ENCODE results near the gene SYTL3. TPM values are rescaled to one million over a fixed set of nuclear protein-coding genes. Genes with fewer than 3 reads are reported as not detected.

SYTL3 gene
- total RNA-seq, 1 experiment from 2014 or later, result 0.09 TPM

DNA sequence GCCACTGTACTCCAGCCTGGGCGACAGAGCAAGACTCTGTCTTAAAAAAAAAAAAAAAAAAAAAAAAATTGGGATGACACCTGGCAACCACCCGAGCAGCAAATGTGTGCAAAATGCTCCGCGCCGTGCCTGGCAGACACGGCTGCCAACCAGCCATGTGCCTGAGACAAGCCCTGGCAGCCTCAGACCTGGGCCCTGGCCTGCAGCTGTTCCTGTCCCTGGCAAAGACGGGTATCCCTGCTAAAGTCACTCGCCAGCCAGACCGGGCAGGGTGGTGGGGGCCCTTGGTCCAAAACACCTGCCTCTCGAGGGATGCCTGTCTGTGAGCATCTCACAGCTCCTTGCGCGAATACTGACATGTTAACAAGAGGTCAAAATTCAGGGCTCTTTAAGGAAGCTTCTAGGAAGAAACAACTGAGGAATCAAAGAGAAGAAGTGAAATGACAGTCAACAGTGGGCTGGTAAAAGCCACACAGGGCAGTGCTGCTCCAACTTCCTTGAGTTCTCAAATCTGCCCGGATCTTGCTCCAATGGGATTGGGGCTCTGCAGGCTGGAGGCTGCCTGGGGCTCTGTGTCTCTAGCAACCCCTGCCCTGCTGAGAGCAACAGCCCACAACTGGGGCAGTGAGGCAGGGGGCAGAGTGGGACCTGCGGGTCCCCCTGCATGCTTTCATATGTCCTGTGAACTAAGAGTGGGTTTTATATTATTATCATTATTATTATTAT lies 53.4 kb downstream of the SYTL3 start:
- H3K27ac Mint-ChIP-seq, result no peak overlapping the region
- H3K36me3 Mint-ChIP-seq (ENCODE audit: insufficient read depth in 1 of 3, low read depth in 3 of 3), result no peaks in the 10 kb centered on the region; a peak in 1 of 7 replicates
- Histone ChIP-seq H3T11ph (ENCODE audit: low read length) (no peak overlapping the region), H3K9ac (ENCODE audit: extremely low read depth, insufficient read length, low read length) (no peak overlapping the region), H2BK5ac (ENCODE audit: insufficient read length, low read length) (no peak overlapping the region), H4K91ac (ENCODE audit: insufficient read length, low read depth, low read length) (no peak overlapping the region), H2AK5ac (ENCODE audit: insufficient read length, low read length) (no peak overlapping the region), H3K4me2 (ENCODE audit: insufficient read depth, insufficient read length, low read length) (no peak overlapping the region), H3K23ac (ENCODE audit: insufficient read length, low read depth, low read length) (no peak overlapping the region), H3K23me2 (ENCODE audit: insufficient read length, low read depth, low read length, poor library complexity, severe bottlenecking) (peaks cover 2% of the 10 kb centered on the region), H4K8ac (replicated peaks; ENCODE audit: insufficient read length, low read depth, low read length) (no peak overlapping the region), H3K27me3 (ENCODE audit: insufficient read depth, low read length) (no peaks in the 10 kb centered on the region), H4K20me1 (ENCODE audit: control insufficient read depth, insufficient read depth, insufficient read length) (peaks cover 5% of the 10 kb centered on the region), H2BK15ac (ENCODE audit: low read depth, low read length) (no peak overlapping the region), H2BK120ac (ENCODE audit: low read depth, low read length, poor library complexity, severe bottlenecking) (no peak overlapping the region), H3K27ac (ENCODE audit: insufficient read length, low read depth, low read length) (no peak overlapping the region), H4K5ac (ENCODE audit: insufficient read length, low read depth, low read length) (no peak overlapping the region), H3K79me2 (ENCODE audit: insufficient read depth, low read length) (no peaks in the 10 kb centered on the region), H2BK20ac (ENCODE audit: low read depth, low read length, poor library complexity, severe bottlenecking) (no peak overlapping the region), H3K56ac (ENCODE audit: insufficient read length, low read depth, low read length) (no peak overlapping the region), H3K14ac (ENCODE audit: insufficient read depth, low read length) (no peak overlapping the region), H2AFZ (ENCODE audit: low read length) (no peak overlapping the region), H3K18ac (ENCODE audit: insufficient read length, low read depth, low read length) (no peak overlapping the region), H3K4me1 (ENCODE audit: insufficient read depth, low read length) (no peaks in the 10 kb centered on the region), H2BK12ac (ENCODE audit: insufficient read length, low read depth, low read length) (no peak overlapping the region), H3K9me3 (ENCODE audit: control insufficient read depth, low read depth, low read length) (no peaks in the 10 kb centered on the region), H3K79me1 (ENCODE audit: insufficient read depth, low read depth, low read length, poor library complexity, severe bottlenecking) (no peaks in the 10 kb centered on the region), H3K4ac (ENCODE audit: low read depth, low read length) (no peak overlapping the region)
- no peak overlapping the region for H3K4me3 Mint-ChIP-seq
- TF ChIP-seq, protein P1, sequence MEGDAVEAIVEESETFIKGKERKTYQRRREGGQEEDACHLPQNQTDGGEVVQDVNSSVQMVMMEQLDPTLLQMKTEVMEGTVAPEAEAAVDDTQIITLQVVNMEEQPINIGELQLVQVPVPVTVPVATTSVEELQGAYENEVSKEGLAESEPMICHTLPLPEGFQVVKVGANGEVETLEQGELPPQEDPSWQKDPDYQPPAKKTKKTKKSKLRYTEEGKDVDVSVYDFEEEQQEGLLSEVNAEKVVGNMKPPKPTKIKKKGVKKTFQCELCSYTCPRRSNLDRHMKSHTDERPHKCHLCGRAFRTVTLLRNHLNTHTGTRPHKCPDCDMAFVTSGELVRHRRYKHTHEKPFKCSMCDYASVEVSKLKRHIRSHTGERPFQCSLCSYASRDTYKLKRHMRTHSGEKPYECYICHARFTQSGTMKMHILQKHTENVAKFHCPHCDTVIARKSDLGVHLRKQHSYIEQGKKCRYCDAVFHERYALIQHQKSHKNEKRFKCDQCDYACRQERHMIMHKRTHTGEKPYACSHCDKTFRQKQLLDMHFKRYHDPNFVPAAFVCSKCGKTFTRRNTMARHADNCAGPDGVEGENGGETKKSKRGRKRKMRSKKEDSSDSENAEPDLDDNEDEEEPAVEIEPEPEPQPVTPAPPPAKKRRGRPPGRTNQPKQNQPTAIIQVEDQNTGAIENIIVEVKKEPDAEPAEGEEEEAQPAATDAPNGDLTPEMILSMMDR (conservative IDR thresholded peaks at IDR 0.05), result no peak
- H3K4me1 Mint-ChIP-seq, result peaks cover 5 to 12% of the 10 kb centered on the region in 2 experiments; a peak in 3 of 4 replicates
- no peaks in the 10 kb centered on the region; a peak in 1 of 5 replicates for H3K9me3 Mint-ChIP-seq
- DNase-seq, result no peak
- WGBS (ENCODE audit: extremely low coverage, insufficient read length, low lambda C conversion rate), result no CpG with 5 or more reads among the region's 14 CpGs
- peaks cover 5% of the 10 kb centered on the region; the same call in 1 of the 2 replicates for H3K27me3 Mint-ChIP-seq (ENCODE audit: low read depth)

All from H9 (cell line).